Sigmoid colon (tissue), 4 donors: ENCODE data around the gene MAP3K14.

Source experiments
- CTCF ChIP-seq, 4 experiments: fragments of 450-650 bp in 3 of 4; fragments of 200-600 bp in 1 of 4; IDR thresholded peaks; one replicate each; pipeline ENCODE4 v1.5.1; 2016 to 2019; ENCODE audit warnings: antibody characterized with exemption in 4 of 4, mild to moderate bottlenecking in 3 of 4, moderate library complexity in 2 of 4
- EP300 ChIP-seq, 4 donors: sonication (generic); formaldehyde crosslinking; IDR thresholded peaks; one replicate each; pipeline ENCODE4 v1.6.1; 2017; ENCODE audit warnings: antibody characterized with exemption in 4 of 4
- POLR2A ChIP-seq, 2 donors: fragments of 450-650 bp; IDR thresholded peaks; one replicate each; pipeline ENCODE4 v1.6.1; 2016; ENCODE audit warnings: antibody characterized with exemption in 2 of 2, mild to moderate bottlenecking in 2 of 2, moderate library complexity in 2 of 2

GRCh38 chr17:45347444-45347843, 30.6 kb upstream of the MAP3K14 start:
- TF ChIP-seq CTCF (IDR thresholded peaks at IDR 0.05) (no peak), POLR2A (IDR thresholded peaks at IDR 0.05) (no peak), EP300 (IDR thresholded peaks at IDR 0.05) (no peak)
